IMR-90 (cell line): ENCODE data around the gene ANKRD44. TPM values are rescaled to one million over a fixed set of nuclear protein-coding genes. Genes with fewer than 3 reads are reported as not detected.

ENCODE experiments used
- ATAC-seq: fragments of 200-7000 bp; cut with Tn5 transposase; 2 replicates; pipeline ENCODE4 v1.9.1; 2020; ENCODE audit warnings: low read depth, mild to moderate bottlenecking, moderate library complexity
- BruUV-seq: library from RNA; stranded (reverse); fragments of 400-500 nt; replicated peaks from 2 replicates; lab custom pipeline; 2021; lab: Mats Ljungman, UMichigan
- CTCF ChIA-PET: fragments of 300-600 bp; formaldehyde crosslinking; extraction: SDS; loops from one replicate; lab custom pipeline; 2021; ENCODE audit warnings: antibody characterized with exemption; lab: Yijun Ruan, JAX
- POLR2A ChIA-PET: fragments of 300-600 bp; sonication (Branson Sonifier 250); formaldehyde crosslinking; loops from one replicate; lab custom pipeline; 2022; ENCODE audit warnings: antibody characterized with exemption; ENCODE audit not compliant: unreplicated experiment; lab: Charles Lee
- DNase-seq: peaks from one replicate; pipeline ENCODE4 v3.0.0; 2013
- H2AFZ ChIP-seq: replicated peaks from 2 replicates; pipeline ENCODE3; 2013; ENCODE audit warnings: low read length, mild to moderate bottlenecking; ENCODE audit not compliant: poor library complexity
- H2AK5ac ChIP-seq: 2 replicates; pipeline ENCODE4 v1.6.1; 2013; ENCODE audit warnings: low read depth, low read length, inconsistent platforms
- H2AK9ac ChIP-seq: replicated peaks from 2 replicates; pipeline ENCODE3; 2013; ENCODE audit warnings: mild to moderate bottlenecking, low read depth, low read length, moderate library complexity; ENCODE audit not compliant: poor library complexity
- H2BK120ac ChIP-seq: 2 replicates; pipeline ENCODE4 v1.6.1; 2013; ENCODE audit warnings: low read depth, low read length, inconsistent platforms
- H2BK15ac ChIP-seq: 3 replicates; pipeline ENCODE4 v1.6.1; 2013; ENCODE audit warnings: low read depth, low read length, inconsistent platforms
- H2BK20ac ChIP-seq: 2 replicates; pipeline ENCODE4 v1.6.1; 2013; ENCODE audit warnings: low read depth, mild to moderate bottlenecking, inconsistent platforms, low read length, moderate library complexity
- H2BK5ac ChIP-seq: 2 replicates; pipeline ENCODE4 v1.6.1; 2013; ENCODE audit warnings: mild to moderate bottlenecking, low read depth, low read length, inconsistent platforms; ENCODE audit not compliant: poor library complexity, severe bottlenecking
- H3K14ac ChIP-seq: replicated peaks from 2 replicates; pipeline ENCODE4 v1.6.1; 2013; ENCODE audit warnings: low read depth, low read length, inconsistent platforms
- H3K18ac ChIP-seq: 2 replicates; pipeline ENCODE4 v1.6.1; 2013; ENCODE audit warnings: low read depth, low read length, control low read depth
- H3K23ac ChIP-seq: 2 replicates; pipeline ENCODE4 v1.6.1; 2013; ENCODE audit warnings: low read depth, low read length, inconsistent platforms
- H3K27ac ChIP-seq: 2 replicates; pipeline ENCODE4 v1.5.1; 2013; ENCODE audit warnings: mild to moderate bottlenecking, control low read depth, low read length; ENCODE audit not compliant: insufficient read depth
- H3K27me3 ChIP-seq: 2 replicates; pipeline ENCODE4 v1.6.1; 2013; ENCODE audit warnings: low read length; ENCODE audit not compliant: control insufficient read depth, insufficient read depth
- H3K36me3 ChIP-seq: 2 replicates; pipeline ENCODE4 v1.6.1; 2013; ENCODE audit warnings: low read length, mixed read lengths; ENCODE audit not compliant: control insufficient read depth, insufficient read depth
- H3K4ac ChIP-seq: 2 replicates; pipeline ENCODE4 v1.6.1; 2013; ENCODE audit warnings: low read depth, low read length, inconsistent platforms
- H3K4me1 ChIP-seq: 2 replicates; pipeline ENCODE4 v1.6.1; 2013; ENCODE audit warnings: low read length, mixed read lengths; ENCODE audit not compliant: control insufficient read depth, insufficient read depth
- H3K4me2 ChIP-seq: 2 replicates; pipeline ENCODE4 v1.6.1; 2013; ENCODE audit warnings: low read depth, mild to moderate bottlenecking, control low read depth, low read length, moderate library complexity
- H3K4me3 ChIP-seq: 2 replicates; pipeline ENCODE4 v1.5.1; 2013; ENCODE audit warnings: low read depth, mild to moderate bottlenecking, control low read depth, low read length, moderate library complexity; ENCODE audit not compliant: insufficient read depth
- H3K56ac ChIP-seq: 2 replicates; pipeline ENCODE4 v1.6.1; 2013; ENCODE audit warnings: low read length, inconsistent platforms; ENCODE audit not compliant: insufficient read depth; ENCODE audit errors: extremely low read depth
- H3K79me1 ChIP-seq, 2 experiments: 2 replicates each; pipeline ENCODE4 v1.6.1; 2013; ENCODE audit warnings: low read length in 2 of 2, inconsistent platforms in 1 of 2, low read depth in 1 of 2
- H3K9ac ChIP-seq: 2 replicates; pipeline ENCODE4 v1.6.1; 2013; ENCODE audit warnings: low read depth, low read length, control low read depth
- H3K9me1 ChIP-seq: 2 replicates; pipeline ENCODE4 v1.6.1; 2013; ENCODE audit warnings: low read length, inconsistent platforms; ENCODE audit not compliant: insufficient read depth
- H3K9me3 ChIP-seq: 2 replicates; pipeline ENCODE4 v1.6.1; 2013; ENCODE audit warnings: low read length; ENCODE audit not compliant: control insufficient read depth, insufficient read depth
- H4K20me1 ChIP-seq: 2 replicates; pipeline ENCODE4 v1.6.1; 2013; ENCODE audit warnings: low read length, inconsistent platforms; ENCODE audit not compliant: insufficient read depth
- H4K5ac ChIP-seq: 2 replicates; pipeline ENCODE4 v1.6.1; 2013; ENCODE audit warnings: mild to moderate bottlenecking, low read depth, low read length, control low read depth
- H4K8ac ChIP-seq, 2 experiments: 2 replicates each; pipeline ENCODE4 v1.6.1; 2013; ENCODE audit warnings: low read depth in 2 of 2, low read length in 2 of 2, control low read depth in 1 of 2, inconsistent platforms in 1 of 2
- H4K91ac ChIP-seq: 2 replicates; pipeline ENCODE4 v1.6.1; 2013; ENCODE audit warnings: low read depth, low read length, inconsistent platforms; ENCODE audit not compliant: insufficient read depth
- WGBS, 2 experiments: methylation state at CpG; one replicate each; pipeline versions ENCODE4 v1.1.5 to v1.1.7; 2013; ENCODE audit warnings: missing lambda C conversion rate in 2 of 2; ENCODE audit not compliant: insufficient read length in 1 of 2; ENCODE audit errors: extremely low coverage in 2 of 2; 5-methylcytosine and 5-hydroxymethylcytosine counted together
- dilution Hi-C: fragments of 300-500 bp; cut with HindIII; formaldehyde crosslinking; loops from one replicate; pipeline ENCODE4 v1.14.3; 2018; ENCODE audit warnings: low sequenced_read_pairs; ENCODE audit not compliant: unreplicated experiment
- in situ Hi-C: fragments of 300-500 bp; cut with MboI; formaldehyde crosslinking; loops from 3 replicates; pipeline ENCODE4 v1.14.3; 2019; ENCODE audit warnings: low sequenced_read_pairs, inconsistent platforms, mixed read lengths
- intact Hi-C: fragments of 100-400 bp; cut with micrococcal nuclease; formaldehyde crosslinking; loops from 2 replicates; pipeline ENCODE4 v1.10.0; 2022
- polyA plus RNA-seq, 3 experiments: library from polyadenylated mRNA; depleted of rRNA; stranded (reverse); fragments of >200 nt; gene quantifications; 2 replicates each; pipeline ENCODE4 v1.2.3, GENCODE V29; 2012; ENCODE audit warnings: low replicate concordance in 1 of 3
- total RNA-seq: library from RNA; depleted of rRNA; stranded (reverse); fragments of >200 nt; gene quantifications from 2 replicates; pipeline ENCODE4 v1.2.3, GENCODE V29; 2012
- TF ChIP-seq, protein P1 (sequence below): conservative IDR thresholded peaks from 2 replicates; pipeline ENCODE4 v1.5.1; 2012; ENCODE audit warnings: mild to moderate bottlenecking, low read depth, low read length, improper control_type of control experiment

The ANKRD44 gene
- total and polyA plus RNA-seq, 2 of the 4 experiments (the other 2 are of a cell fraction), result 5.2 to 15.6 TPM

DNA sequence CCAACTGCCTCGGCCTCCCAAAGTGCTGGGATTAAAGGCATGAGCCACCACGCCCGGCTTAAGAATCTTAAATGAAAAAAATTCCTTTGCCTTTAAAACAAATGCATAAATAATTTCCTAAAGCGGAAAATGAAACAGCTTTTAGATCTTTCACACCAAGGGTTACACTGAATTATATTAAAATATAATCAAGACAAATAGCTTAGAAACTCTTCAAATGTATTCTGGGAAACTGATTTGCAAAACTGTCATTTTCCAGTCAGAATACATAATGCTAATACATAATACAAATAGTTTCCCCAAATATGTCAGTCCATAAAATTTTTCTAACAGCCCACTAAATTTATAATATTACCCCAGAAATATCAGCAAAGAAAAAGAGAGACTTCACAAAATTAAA lies 315.8 kb downstream of the ANKRD44 start:
- Histone ChIP-seq H2AFZ (no peak overlapping the region), H3K9ac (no peak overlapping the region), H3K4me1 (no peaks in the 10 kb centered on the region), H2AK9ac (no peak overlapping the region), H3K14ac (no peak overlapping the region), H3K9me1 (no peaks in the 10 kb centered on the region), H3K27ac (no peak overlapping the region), H3K27me3 (no peaks in the 10 kb centered on the region), H3K9me3 (no peaks in the 10 kb centered on the region), H2BK5ac (no peak overlapping the region), H3K4me2 (no peak overlapping the region), H3K36me3 (no peaks in the 10 kb centered on the region), H2BK20ac (no peak overlapping the region), H3K4ac (no peak overlapping the region), H3K56ac (no peak overlapping the region), H3K79me1 (no peaks in the 10 kb centered on the region), H3K23ac (no peak overlapping the region), H4K91ac (no peak overlapping the region), H4K20me1 (no peaks in the 10 kb centered on the region), H2AK5ac (no peak overlapping the region), H4K8ac (no peak overlapping the region), H3K4me3 (no peak overlapping the region), H2BK15ac (no peak overlapping the region), H2BK120ac (no peak overlapping the region), H4K5ac (no peak overlapping the region), H3K18ac (no peak overlapping the region)
- intact Hi-C loops, result no loop called here
- in situ Hi-C loops, result no loop called here
- BruUV-seq, result no TSS peak
- no peak for ATAC-seq
- dilution Hi-C loops, result no loop called here
- CTCF ChIA-PET, result interaction anchor here (1.1 kb wide), 1 partner anchor 17 kb away, joined by 3 read pairs; no protein-coding TSS in a partner anchor
- POLR2A ChIA-PET, result no interaction called here
- no peak for DNase-seq
- TF ChIP-seq, protein P1, sequence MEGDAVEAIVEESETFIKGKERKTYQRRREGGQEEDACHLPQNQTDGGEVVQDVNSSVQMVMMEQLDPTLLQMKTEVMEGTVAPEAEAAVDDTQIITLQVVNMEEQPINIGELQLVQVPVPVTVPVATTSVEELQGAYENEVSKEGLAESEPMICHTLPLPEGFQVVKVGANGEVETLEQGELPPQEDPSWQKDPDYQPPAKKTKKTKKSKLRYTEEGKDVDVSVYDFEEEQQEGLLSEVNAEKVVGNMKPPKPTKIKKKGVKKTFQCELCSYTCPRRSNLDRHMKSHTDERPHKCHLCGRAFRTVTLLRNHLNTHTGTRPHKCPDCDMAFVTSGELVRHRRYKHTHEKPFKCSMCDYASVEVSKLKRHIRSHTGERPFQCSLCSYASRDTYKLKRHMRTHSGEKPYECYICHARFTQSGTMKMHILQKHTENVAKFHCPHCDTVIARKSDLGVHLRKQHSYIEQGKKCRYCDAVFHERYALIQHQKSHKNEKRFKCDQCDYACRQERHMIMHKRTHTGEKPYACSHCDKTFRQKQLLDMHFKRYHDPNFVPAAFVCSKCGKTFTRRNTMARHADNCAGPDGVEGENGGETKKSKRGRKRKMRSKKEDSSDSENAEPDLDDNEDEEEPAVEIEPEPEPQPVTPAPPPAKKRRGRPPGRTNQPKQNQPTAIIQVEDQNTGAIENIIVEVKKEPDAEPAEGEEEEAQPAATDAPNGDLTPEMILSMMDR, result no peak
- no CpG with 5 or more reads among the region's 4 CpGs for WGBS, 2 experiments
